Activated effector memory CD4-positive, alpha-beta T cell treated with Interleukin-2 at 50 U/mL for 16 hours (primary cell): ENCODE data around the gene SNAPC4.
"Not testable (repeated sequence)": the region's sequence is repeated elsewhere in the genome, so short reads cannot be mapped to it uniquely, and the experiment has no call there.

Experiments used
- DNase-seq: peaks from one replicate; pipeline ENCODE4 v3.0.0-alpha.2; 2020

The SNAPC4 gene

GRCh38 chr9:136431782-136432350 is 31.9 kb upstream of the SNAPC4 start:
- DNase-seq = no peak

GRCh38 chr9:136430588-136431234 is 30.7 kb upstream of the SNAPC4 start:
- DNase-seq = no peak

GRCh38 chr9:136429683-136430491 is 29.9 kb upstream of the SNAPC4 start:
- DNase-seq = no peak

- DNase-seq = no peak
Observed at GRCh38 chr9:136429075-136429628, 29.2 kb upstream of the SNAPC4 start.

- no peak for DNase-seq
Observed at GRCh38 chr9:136426787-136427186, 26.8 kb upstream of the SNAPC4 start.

- not testable (repeated sequence) for DNase-seq
Observed at GRCh38 chr9:136425367-136425766, 25.4 kb upstream of the SNAPC4 start.

GRCh38 chr9:136424750-136425362 is 24.9 kb upstream of the SNAPC4 start:
- no peak for DNase-seq

- no peak for DNase-seq
Observed at GRCh38 chr9:136423432-136424146, 23.6 kb upstream of the SNAPC4 start.

- no peak for DNase-seq
Observed at GRCh38 chr9:136422876-136423275, 22.9 kb upstream of the SNAPC4 start.

GRCh38 chr9:136421791-136422190 is 21.8 kb upstream of the SNAPC4 start:
- DNase-seq = no peak

GRCh38 chr9:136419092-136419420 is 19.1 kb upstream of the SNAPC4 start:
- DNase-seq = no peak

GRCh38 chr9:136418182-136419091 is 18.5 kb upstream of the SNAPC4 start:
- no peak for DNase-seq

- no peak for DNase-seq
Observed at GRCh38 chr9:136416914-136417313, 16.9 kb upstream of the SNAPC4 start.

- no peak for DNase-seq
Observed at GRCh38 chr9:136416427-136416826, 16.5 kb upstream of the SNAPC4 start.

GRCh38 chr9:136412962-136413361 is 13.0 kb upstream of the SNAPC4 start:
- DNase-seq = no peak

GRCh38 chr9:136411378-136411777 is 11.4 kb upstream of the SNAPC4 start:
- DNase-seq = no peak

GRCh38 chr9:136410500-136411287 is 10.7 kb upstream of the SNAPC4 start, which contains the start of the genes ENTR1 and PMPCA:
Gene ENTR1, minus strand, starts transcription at chr9:136410614. Its CDS starts 217 bp downstream, at chr9:136410397.
Gene PMPCA, plus strand, starts transcription at chr9:136410658. Its CDS starts 11 bp downstream, at chr9:136410669.
- peak; percentile 91 for DNase-seq

- peak; percentile 22 for DNase-seq
Observed at GRCh38 chr9:136409557-136410455, 9.8 kb upstream of the SNAPC4 start.

GRCh38 chr9:136407911-136408310 is 7.9 kb upstream of the SNAPC4 start:
- no peak for DNase-seq
